ENCODE results near the gene PTPRN2.

PTPRN2 gene

GRCh38 chr7:157559596-157560257 lies 1027.9 kb downstream of the PTPRN2 start:
- DNase-seq (ENCODE audit: low read depth in 1 of 2, low spot score in 1 of 2), result no peak

- no peak for DNase-seq (ENCODE audit: low read depth in 1 of 2, low spot score in 1 of 2)
These were observed 1028.6 kb downstream of the PTPRN2 start for GRCh38 chr7:157558875-157559595.

GRCh38 chr7:157558516-157558874 lies 1029.1 kb downstream of the PTPRN2 start:
- no peak for DNase-seq (ENCODE audit: low read depth in 1 of 2, low spot score in 1 of 2)

GRCh38 chr7:157558061-157558460 lies 1029.6 kb downstream of the PTPRN2 start:
- DNase-seq (ENCODE audit: low read depth in 1 of 2, low spot score in 1 of 2), result no peak

- DNase-seq (ENCODE audit: low read depth in 1 of 2, low spot score in 1 of 2), result no peak
These were observed 1030.4 kb downstream of the PTPRN2 start for GRCh38 chr7:157557263-157557662.

GRCh38 chr7:157556642-157556944 lies 1031.0 kb downstream of the PTPRN2 start:
- no peak for DNase-seq (ENCODE audit: low read depth in 1 of 2, low spot score in 1 of 2)

GRCh38 chr7:157555944-157556641 lies 1031.5 kb downstream of the PTPRN2 start:
- DNase-seq (ENCODE audit: low read depth in 1 of 2, low spot score in 1 of 2), result no peak

- DNase-seq (ENCODE audit: low read depth in 1 of 2, low spot score in 1 of 2), result no peak
These were observed 1032.3 kb downstream of the PTPRN2 start for GRCh38 chr7:157555313-157555712.

GRCh38 chr7:157554393-157555238 lies 1033.0 kb downstream of the PTPRN2 start:
- DNase-seq (ENCODE audit: low read depth in 1 of 2, low spot score in 1 of 2), result no peak

- no peak for DNase-seq (ENCODE audit: low read depth in 1 of 2, low spot score in 1 of 2)
These were observed 1034.4 kb downstream of the PTPRN2 start for GRCh38 chr7:157553256-157553655.

- DNase-seq (ENCODE audit: low read depth in 1 of 2, low spot score in 1 of 2), result no peak
These were observed 1035.2 kb downstream of the PTPRN2 start for GRCh38 chr7:157552295-157552993.

- no peak for DNase-seq (ENCODE audit: low read depth in 1 of 2, low spot score in 1 of 2)
These were observed 1036.1 kb downstream of the PTPRN2 start for GRCh38 chr7:157551325-157552070.

GRCh38 chr7:157550300-157551275 lies 1037.0 kb downstream of the PTPRN2 start:
- DNase-seq (ENCODE audit: low read depth in 1 of 2, low spot score in 1 of 2), result no peak

- DNase-seq (ENCODE audit: low read depth in 1 of 2, low spot score in 1 of 2), result no peak
These were observed 1037.9 kb downstream of the PTPRN2 start for GRCh38 chr7:157549612-157550299.

- no peak for DNase-seq (ENCODE audit: low read depth in 1 of 2, low spot score in 1 of 2)
These were observed 1038.8 kb downstream of the PTPRN2 start for GRCh38 chr7:157548691-157549303.

- no peak for DNase-seq (ENCODE audit: low read depth in 1 of 2, low spot score in 1 of 2)
These were observed 1040.0 kb downstream of the PTPRN2 start for GRCh38 chr7:157547611-157548010.

GRCh38 chr7:157547102-157547501 lies 1040.5 kb downstream of the PTPRN2 start:
- DNase-seq (ENCODE audit: low read depth in 1 of 2, low spot score in 1 of 2), result no peak

GRCh38 chr7:157545681-157546060 lies 1042.0 kb downstream of the PTPRN2 start:
- DNase-seq (ENCODE audit: low read depth in 1 of 2, low spot score in 1 of 2), result no peak
